ENCODE measurements around the gene SDR39U1.

SDR39U1 gene

DNA sequence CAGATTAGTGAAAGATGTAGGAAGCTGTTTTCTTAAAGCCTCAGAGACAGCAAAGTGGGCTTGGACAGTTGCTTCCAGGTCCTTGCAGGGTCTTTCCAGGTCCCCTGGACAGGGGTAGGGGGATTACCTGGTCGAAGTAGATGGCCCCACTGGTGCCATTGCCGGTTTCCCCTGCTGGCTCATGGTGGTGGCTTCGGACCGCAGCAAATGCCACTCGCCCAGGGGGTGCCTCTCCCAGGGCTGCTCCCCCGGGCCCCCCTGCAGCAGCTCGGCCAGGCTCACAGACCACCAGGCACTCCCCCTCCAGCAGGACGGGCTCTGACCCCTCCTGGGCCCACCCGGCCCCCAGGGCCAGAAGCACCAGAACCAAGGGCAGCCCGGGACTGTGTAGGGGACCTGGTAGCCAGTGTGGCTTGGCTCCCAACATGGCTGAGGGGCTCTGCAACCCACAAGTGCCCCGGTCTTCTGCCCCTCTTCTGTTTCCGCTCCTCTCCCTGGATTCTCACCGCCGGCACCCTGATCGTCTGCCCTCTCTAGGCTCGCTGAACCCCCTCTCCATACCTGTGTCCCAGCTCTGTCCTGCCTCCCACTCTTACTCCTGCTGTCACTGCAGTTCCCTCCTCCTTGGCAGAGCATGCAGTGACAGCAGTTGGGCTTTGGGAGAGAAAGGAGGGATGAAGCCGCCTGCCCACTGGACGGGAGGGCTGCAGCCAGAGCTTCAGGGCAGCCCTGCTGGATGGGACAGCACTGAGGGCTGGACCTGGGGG, 13.8 kb downstream of the SDR39U1 start:
- DNase-seq: no peak

DNA sequence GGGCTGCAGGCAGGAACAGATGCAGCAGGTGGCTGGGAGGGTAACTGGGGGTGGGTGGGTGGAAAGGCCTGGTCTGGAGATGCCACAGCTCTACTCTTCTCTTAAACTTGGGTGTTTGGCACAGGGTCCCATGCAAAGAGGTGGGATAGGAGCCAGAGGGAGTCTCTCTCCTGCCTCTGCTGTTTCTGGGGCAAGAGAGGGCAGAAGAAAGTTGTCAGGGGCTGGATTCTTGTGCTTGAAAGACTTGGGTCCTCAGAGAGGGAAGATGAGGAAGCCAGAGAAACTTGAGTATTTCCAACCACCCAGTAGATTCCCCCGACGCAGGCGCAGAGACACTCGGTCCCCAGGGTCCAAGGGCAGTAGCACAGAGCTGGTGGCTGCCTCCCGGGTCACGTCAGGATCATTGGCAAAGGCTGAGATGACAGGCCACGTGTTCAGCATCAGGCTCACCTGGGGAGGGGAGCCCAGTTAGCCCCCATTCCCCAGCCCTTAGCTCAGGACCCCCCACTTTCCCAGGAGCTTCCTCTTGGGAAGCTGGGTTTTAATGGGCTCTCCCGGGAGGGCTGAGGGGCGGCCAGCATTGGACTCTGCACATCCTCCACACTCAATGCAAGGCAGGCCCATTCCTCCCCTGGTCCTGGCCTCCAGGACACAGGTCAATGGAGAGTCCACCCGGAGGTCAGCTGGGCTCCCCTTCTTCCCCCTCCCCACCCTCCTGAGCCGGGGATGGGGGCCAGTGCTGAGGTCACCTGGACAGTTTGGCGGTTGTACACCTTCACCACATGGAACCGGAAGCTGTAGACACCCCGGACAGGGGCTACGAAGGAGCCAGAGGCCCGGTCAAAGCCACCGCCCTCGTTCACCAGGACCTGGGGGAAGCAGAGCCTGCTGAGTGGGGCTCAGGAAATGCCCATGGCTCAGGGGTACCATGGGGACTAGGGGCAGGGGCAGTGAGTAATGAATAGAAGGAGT, 14.8 kb downstream of the SDR39U1 start:
- no peak for DNase-seq

DNA sequence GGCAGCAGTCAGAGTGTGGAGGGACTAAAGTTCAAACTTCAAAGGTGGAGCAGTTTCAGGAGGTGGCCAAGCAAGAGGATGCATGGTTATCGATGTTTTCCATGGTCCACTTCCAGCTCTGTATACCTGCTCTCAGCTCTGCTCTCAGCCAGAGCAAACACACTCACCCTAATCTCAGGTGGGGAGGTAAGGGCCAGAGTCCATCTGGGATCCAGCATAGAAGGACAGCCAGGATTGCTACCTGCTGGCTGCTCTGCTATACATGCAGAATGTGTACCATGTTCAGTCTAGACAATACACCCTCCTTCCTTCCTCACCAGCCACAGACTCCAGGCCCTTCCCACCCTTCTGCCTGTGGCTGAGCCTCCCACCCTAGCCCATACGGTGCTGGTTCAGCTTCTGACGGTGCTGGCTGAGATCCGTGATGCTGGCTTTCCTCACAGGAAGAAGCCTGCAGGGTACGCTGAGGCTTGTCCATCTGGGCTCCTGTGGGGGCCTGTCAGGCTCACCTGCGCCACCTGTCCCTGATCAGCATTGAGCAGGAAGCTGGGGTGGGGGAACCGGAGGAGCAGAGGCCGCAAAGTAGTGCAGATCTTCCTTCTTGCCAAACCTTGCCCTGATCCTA, 15.6 kb downstream of the SDR39U1 start:
- DNase-seq: no peak

DNA sequence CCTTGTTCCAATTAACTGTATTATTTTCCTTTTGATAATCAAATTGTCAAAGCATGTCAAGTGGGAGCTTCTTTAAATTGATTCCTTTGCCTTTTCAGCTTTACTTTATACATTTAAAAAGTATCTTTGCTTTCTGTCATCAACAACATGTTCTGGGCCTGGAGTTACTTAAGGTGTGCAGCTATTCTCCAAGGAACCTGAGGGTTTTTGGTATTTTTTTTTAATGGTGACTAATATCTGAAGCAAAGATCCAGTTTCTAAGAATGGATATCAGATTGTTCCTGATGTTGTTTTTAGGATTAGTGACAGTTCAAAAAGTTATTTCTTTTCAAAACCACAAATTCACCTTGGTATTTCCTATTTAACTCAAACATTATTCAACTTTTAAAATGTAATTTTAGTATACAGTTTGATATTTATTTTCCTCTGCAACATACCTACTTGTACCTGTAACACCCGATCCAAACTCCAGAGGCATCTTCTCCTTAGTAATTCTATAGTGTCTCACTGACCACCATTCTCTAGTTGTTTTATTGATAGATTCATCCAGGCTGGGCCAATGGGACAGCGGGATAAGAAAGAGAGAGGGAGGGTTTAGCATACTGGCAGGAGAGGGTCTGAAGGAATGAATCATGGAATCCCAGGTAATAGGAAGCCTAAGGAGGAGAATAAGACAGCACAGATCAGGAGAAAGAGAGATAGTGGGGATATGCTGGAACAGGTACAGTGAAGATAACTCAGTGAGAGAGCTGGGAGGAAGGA, 16.2 kb downstream of the SDR39U1 start:
- no peak for DNase-seq

DNA sequence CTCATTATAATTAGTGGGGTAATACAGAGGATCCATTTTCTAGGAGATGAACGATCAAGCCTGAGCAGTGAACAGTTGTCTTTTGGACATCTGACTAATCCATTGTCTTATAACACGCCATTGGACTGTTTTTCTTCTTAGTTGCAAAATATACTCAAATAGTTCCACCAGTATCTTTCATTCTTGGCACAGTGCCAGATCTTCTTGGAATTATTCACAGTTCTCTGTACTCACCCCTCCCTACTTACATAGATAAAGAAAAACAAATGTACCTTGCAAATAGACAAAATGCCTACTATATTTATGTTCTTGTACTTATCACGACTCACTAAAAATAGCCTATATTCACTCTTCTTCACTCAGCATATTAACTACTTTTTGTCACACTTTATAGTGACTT, 16.9 kb downstream of the SDR39U1 start:
- DNase-seq: no peak

DNA sequence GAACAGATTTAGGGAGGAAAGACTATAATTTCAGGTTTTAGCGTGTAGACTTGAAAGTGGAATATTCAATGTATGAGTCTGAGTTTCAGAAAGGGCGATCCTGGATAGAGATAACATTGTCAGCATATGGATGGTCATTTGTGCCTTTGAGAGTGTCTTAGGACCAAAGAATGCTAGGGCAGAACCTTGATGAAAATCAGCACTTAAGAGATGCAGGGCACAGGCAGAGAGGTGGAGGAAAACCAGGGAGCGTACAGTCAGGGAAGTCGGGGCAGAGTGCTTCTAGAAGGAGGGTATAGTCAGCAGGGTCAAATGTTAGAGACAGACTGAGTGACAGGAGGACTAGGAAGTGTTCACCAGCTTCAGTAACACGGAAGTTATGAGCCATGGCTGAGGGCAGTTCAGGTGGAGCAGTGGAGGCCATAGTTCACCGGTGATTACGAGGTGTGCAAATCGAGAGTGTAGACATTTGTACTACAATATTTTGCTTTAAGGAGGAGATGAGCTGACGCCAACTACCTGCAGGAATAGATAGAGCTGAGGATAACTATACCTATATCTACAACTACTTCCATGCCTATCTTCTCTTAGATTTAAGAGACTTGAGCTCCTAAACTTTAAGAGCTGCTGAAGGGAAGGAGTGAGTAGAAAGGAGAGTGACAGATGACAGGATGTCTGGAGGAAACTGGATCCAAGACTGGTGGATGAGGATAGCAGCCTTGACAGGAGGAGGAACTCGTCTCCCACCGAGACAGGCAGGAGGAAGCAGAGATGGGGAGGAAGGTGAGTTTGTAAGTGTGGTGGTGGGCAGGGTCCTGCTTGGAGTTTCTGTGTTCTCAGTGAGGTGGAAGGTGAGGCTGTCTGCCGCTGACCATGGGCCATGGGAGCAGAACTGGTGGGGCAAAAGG, 19.6 kb downstream of the SDR39U1 start:
- DNase-seq: no peak

DNA sequence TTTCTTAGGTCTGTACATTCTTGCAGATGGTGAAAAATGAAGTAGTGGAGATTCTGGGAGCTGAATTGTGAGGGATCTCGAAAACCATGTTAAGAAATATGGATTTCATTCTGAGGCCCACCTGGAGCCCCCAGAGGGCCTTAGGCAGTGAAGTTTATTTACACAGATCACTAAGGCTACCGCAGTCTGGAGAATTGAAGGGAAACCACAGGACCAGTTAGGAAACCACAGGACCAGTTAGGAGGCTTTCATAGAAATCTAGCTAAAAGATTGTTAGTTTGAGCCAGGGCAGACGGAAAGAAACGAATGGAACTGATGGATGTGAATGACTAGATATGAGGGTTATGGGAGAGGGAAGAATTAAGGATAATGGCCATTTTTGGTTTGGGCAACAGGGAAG, 20.3 kb downstream of the SDR39U1 start:
- DNase-seq: no peak

DNA sequence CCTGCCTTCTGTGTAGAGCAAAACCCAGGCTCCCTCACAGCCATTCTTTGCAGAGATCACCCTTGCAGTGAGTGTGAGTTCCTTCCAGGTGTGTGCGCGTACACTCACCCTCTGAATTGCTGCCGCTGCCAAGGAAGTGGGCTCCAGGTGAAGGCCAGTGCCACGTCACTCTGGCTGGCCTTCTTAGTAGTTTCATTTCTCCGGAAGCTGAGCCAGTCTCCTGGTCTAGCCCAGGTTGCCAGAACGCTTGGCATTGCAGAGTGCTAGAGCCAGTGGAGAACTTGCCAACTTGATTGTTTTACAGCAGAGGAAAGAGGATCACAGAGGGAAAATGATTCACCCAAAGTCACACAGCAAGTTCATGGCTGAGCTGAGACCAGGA, 24.1 kb downstream of the SDR39U1 start:
- no peak for DNase-seq

DNA sequence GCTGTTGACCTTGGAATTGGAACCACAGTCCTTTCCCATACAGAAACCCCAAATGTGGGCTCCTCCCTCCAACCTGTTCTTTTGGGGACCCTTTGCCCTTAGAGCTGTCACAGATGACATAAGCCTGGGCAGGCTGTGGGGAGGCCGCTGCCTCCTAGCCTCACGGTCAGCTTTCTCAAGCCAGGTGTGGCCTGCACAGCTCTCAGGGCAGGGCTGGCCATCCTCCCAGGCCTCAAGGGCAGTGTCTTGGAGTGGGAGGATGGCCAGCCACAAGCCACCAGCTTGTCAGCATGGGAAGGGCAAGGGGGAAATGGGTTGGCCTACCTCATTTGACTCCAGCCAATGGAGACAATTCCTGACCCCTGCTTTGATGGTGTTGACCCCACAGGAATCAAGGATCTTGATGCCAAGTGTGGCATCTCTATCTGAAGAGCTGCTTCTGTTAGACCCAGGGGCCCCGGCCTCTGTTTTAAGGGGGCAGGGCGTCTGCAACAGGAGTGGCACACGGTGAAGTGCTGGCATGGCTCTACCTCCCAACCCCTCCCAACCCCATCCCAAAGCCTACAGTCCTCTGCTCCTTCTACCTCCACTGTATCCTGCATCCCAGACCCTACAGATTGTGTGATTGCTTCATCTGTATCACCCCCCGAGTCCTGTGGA, 24.6 kb downstream of the SDR39U1 start:
- DNase-seq: no peak

DNA sequence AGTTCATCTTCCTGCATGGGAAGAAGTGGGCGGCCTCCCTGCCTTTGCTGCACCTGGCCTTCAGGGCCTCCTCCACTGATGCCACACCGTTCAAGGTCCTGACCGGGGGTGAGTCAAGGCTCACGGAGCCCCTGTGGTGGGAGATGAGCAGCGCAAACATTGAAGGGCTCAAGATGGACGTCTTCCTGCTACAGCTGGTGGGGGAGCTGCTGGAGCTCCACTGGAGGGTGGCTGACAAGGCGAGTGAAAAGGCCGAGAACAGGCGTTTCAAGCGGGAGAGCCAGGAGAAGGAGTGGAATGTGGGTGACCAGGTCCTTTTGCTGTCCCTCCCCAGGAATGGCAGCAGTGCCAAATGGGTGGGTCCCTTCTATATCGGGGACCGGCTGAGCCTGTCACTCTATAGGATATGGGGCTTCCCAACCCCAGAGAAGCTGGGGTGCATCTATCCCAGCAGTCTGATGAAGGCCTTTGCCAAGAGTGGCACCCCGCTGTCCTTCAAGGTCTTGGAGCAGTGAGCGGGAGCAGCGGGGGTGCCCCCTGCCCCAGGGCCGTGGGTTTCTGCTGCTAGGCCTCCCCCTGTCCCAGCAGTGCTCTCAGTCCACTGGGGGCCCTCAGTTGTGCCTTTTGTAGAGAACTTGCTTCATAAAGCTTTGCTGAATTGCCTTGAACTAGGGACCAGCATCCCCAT, 25.5 kb downstream of the SDR39U1 start:
- no peak for DNase-seq

DNA sequence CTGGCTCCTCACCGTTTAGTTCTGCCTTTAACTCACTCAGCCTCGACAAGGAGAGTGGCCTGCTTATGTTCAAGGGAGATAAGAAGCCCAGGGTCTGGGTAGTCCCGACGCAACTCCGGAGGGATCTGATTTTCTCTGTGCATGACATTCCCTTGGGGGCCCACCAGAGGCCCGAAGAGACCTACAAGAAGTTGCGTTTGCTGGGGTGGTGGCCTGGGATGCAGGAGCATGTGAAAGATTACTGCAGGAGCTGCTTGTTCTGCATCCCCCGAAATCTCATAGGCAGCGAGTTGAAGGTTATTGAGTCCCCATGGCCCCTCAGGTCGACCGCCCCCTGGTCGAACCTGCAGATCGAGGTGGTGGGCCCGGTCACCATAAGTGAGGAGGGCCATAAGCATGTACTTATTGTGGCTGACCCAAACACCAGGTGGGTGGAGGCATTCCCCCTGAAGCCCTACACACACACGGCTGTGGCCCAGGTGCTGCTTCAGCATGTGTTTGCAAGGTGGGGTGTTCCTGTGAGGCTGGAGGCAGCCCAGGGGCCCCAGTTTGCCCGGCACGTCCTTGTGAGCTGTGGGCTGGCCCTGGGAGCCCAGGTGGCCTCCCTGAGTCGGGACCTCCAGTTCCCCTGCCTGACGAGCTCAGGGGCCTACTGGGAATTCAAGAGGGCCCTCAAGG, 26.2 kb downstream of the SDR39U1 start:
- no peak for DNase-seq

DNA sequence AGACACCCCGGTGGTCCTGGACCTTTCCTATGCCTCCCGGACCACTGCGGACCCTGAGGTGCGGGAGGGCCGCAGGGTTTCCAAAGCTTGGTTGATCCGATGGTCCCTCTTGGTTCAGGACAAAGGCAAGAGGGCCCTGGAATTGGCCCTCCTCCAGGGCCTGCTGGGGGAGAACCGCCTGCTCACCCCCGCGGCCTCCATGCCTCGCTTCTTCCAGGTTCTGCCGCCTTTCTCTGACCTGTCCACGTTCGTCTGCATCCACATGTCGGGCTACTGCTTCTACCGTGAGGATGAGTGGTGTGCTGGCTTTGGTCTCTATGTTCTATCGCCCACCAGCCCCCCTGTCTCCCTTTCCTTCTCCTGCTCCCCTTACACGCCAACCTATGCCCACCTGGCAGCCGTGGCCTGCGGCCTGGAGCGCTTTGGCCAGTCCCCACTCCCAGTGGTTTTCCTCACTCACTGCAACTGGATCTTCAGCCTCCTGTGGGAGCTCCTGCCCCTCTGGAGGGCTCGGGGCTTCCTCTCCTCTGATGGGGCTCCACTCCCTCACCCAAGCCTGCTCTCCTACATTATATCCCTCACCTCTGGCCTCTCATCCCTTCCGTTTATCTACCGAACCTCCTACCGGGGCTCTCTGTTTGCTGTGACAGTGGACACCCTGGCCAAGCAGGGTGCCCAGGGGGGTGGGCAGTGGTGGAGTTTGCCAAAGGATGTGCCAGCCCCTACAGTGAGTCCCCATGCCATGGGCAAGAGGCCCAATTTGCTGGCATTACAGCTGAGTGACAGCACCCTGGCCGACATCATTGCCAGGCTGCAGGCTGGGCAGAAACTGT, 26.9 kb downstream of the SDR39U1 start:
- no peak for DNase-seq

DNA sequence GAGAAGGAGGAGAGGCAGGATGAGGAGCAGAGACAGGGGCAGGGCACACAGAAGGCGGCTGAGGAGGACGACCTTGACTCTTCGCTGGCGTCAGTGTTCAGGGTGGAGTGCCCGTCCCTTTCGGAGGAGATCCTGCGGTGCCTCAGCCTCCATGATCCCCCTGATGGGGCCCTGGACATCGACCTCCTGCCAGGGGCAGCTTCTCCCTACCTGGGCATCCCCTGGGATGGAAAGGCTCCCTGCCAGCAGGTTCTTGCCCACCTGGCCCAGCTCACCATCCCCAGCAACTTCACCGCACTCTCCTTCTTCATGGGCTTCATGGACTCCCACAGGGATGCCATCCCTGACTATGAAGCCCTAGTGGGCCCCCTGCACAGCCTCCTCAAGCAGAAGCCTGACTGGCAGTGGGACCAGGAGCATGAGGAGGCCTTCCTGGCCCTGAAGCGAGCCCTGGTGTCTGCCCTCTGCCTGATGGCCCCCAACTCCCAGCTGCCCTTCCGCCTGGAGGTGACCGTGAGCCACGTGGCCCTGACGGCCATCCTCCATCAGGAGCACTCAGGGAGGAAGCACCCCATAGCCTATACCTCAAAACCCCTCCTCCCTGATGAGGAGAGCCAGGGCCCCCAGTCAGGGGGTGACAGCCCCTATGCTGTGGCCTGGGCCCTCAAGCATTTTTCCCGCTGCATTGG, 27.7 kb downstream of the SDR39U1 start:
- DNase-seq: no peak

DNA sequence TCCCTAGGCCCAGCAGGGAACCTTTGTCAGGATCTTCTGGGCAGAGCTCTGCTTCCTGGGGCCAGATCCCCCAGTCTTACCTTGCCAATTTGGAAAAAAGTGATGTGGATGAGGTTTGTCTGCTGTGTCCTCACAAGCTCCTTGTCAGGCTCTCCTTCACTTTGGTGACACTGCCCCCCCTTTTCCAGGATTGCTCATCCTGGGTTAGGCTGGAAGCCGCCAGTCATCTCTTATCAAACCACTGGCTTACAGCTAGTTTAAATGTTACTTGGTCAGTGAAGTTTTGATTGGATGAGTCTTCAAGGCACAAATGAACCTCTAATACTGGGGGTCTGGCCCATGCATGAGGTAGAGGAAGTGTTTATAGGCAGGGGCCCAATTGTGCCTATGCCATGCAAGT, 28.5 kb downstream of the SDR39U1 start:
- no peak for DNase-seq

DNA sequence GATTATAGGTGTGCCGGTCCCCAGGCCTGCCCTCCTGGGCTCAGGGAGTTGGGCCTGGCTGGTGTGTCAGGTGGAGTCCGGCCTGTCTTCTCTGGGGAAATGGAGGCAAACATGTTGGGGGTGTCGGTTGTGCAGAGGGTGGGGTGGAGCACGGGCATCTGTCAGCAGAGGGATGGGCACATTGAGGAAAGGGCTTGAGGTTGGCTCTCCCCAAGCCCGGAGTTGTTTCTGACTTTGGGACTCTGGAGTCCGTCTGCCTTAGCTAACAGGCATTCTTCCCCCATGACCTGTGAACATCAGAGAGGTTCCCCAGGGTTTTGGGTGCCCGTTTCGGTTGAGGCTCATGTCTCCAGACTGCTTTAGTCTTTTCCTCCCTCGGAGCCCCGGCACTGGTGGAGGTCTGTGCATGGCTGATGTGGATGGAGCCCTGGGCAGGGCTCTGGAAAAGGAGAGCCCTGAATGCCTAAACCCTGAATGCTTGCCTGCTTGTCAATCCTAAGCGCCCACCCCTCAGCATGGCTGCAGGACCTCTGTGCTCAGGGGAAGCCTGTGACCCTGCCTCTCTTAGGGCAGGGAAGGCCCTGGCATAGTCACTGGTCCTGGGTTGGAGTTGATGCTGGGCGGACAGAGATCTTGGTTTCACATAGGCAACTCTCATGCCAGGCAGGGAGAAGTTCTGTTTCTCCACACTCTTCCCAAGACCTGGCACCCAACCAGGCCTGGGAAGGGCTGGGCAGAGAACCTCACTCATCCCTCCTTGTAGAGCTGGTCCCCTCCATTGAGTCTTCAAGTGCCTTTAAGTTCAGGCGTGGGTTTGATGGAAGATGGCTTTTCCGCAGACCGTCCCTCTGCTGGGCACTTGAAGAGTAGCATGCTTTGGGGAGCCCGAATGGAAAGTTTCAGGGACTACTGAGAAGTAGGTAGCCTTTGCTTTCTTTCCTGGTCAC, 30.9 kb downstream of the SDR39U1 start:
- DNase-seq: peak; percentile 47

DNA sequence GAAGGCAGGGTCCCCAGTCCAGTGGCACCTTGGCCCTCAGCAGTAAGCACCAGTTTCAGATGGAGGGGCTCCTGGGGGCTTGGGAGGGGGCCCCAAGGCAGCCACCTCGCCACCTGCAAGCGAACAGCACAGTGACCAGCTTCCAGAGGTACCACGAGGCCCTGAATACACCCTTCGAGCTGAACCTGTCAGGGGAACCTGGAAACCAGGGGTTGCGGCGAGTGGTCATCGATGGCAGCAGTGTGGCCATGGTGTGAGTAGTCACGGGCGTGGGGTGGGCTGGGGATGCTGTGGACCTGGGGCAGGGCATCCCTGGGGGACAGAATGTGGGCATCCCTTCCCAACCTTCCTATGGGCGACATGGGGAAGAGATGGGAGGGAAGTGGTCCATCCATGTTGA, 32.6 kb downstream of the SDR39U1 start:
- no peak for DNase-seq

DNA sequence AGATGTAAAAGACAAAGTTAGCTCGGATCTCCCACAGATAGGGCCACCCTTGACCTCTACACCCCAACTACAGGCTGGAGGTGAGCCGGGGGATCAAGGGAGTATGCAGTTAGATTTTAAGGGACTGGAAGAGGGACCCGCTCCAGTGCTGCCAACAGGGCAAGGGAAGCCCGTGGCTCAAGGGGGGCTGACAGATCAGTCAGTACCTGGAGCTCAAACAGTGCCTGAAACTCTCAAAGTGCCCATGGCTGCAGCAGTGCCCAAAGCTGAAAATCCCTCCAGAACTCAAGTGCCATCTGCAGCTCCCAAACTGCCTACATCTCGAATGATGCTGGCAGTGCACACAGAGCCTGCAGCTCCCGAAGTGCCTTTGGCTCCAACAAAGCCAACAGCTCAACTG, 33.4 kb downstream of the SDR39U1 start:
- no peak for DNase-seq

Data from stimulated activated CD8-positive, alpha-beta memory T cell treated with anti-CD3 and anti-CD28 coated beads, Interleukin-4, amount 100 ng/mL, for 48 hours (primary cell).